K562 (cell line): ENCODE data around the gene EXD2. TPM values are rescaled to one million over a fixed set of nuclear protein-coding genes. Genes with fewer than 3 reads are reported as not detected.

Experiments used
- ATAC-seq: fragments of 200-7000 bp; cut with Tn5 transposase; 3 replicates; pipeline ENCODE4 v1.9.1; 2020; ENCODE audit warnings: moderate library complexity
- BruUV-seq: library from RNA; stranded (reverse); fragments of 400-500 nt; replicated peaks from 2 replicates; lab custom pipeline; 2021; lab: Mats Ljungman, UMichigan
- CTCF ChIA-PET: fragments of 300-600 bp; formaldehyde crosslinking; extraction: SDS; loops from one replicate; lab custom pipeline; 2021; ENCODE audit warnings: low intra/inter-chr PET ratio; lab: Yijun Ruan, JAX
- POLR2A ChIA-PET: fragments of 300-600, 350-650 bp; sonication (Branson Sonifier 250); formaldehyde crosslinking; extraction: SDS; loops from one replicate; lab custom pipeline; 2021; ENCODE audit warnings: antibody characterized with exemption, inconsistent platforms; lab: Yijun Ruan, JAX
- DNase-seq, 4 experiments: peaks; one replicate each; pipeline versions ENCODE4 v3.0.0 to v3.0.0-alpha.2; 2011 to 2018; ENCODE audit warnings: low spot score in 3 of 4, mixed read lengths in 3 of 4; ENCODE audit errors: extremely low read depth in 1 of 4
- FAIRE-seq: peaks from 2 replicates; lab custom pipeline; 2011; peaks lifted over from hg19 to GRCh38; lab: Jason Lieb, UNC
- H2AFZ ChIP-seq: 2 replicates; pipeline ENCODE4 v1.6.0; 2011; ENCODE audit warnings: low read depth, low read length, control low read depth, inconsistent platforms
- H3K27ac ChIP-seq: fragments of 200-600 bp; 3 replicates; pipeline ENCODE4 v1.8.0; 2011; ENCODE audit warnings: low read depth, mild to moderate bottlenecking, control low read depth, inconsistent platforms, low read length, moderate library complexity, mixed read lengths; ENCODE audit errors: extremely low read depth
- H3K27me3 ChIP-seq, 2 experiments: fragments of 300-600 bp in 1 of 2; 2 replicates in 1 of 2; 3 replicates in 1 of 2; pipeline versions ENCODE4 v1.6.0 to v1.8.0; 2011; ENCODE audit warnings: inconsistent platforms in 2 of 2, low read length in 2 of 2, mild to moderate bottlenecking in 1 of 2, mixed read lengths in 1 of 2, moderate library complexity in 1 of 2; ENCODE audit not compliant: control insufficient read depth in 2 of 2, insufficient read depth in 2 of 2
- H3K36me3 ChIP-seq: fragments of 300-600 bp; 3 replicates; pipeline ENCODE4 v1.8.0; 2011; ENCODE audit warnings: mild to moderate bottlenecking, low read length, inconsistent platforms; ENCODE audit not compliant: control insufficient read depth, insufficient read depth
- H3K4me1 ChIP-seq, 2 experiments: fragments of 200-600 bp in 1 of 2; replicated peaks in 1 of 2; 2 replicates in 1 of 2; 3 replicates in 1 of 2; pipeline versions ENCODE4 v1.5.1 to v1.8.0; 2011; ENCODE audit warnings: inconsistent platforms in 2 of 2, low read length in 2 of 2, mild to moderate bottlenecking in 1 of 2, mixed read lengths in 1 of 2, moderate library complexity in 1 of 2; ENCODE audit not compliant: control insufficient read depth in 2 of 2, insufficient read depth in 2 of 2
- H3K4me2 ChIP-seq: 2 replicates; pipeline ENCODE4 v1.6.1; 2011; ENCODE audit warnings: low read length, control low read depth, inconsistent platforms, mixed read lengths; ENCODE audit not compliant: insufficient read depth
- H3K4me3 ChIP-seq: fragments of 200-600 bp; sonication (generic), shearing (Covaris generic); 2 replicates; pipeline ENCODE4 v1.5.1; 2016; ENCODE audit warnings: control low read depth, inconsistent platforms
- H3K79me2 ChIP-seq: fragments of 200-600 bp; 3 replicates; pipeline ENCODE4 v1.8.0; 2011; ENCODE audit warnings: low read length, inconsistent platforms; ENCODE audit not compliant: control insufficient read depth, insufficient read depth
- H3K9ac ChIP-seq, 2 experiments: 2 replicates each; pipeline versions ENCODE4 v1.6.0 to v1.6.1; 2011; ENCODE audit warnings: low read depth in 2 of 2, low read length in 2 of 2, control low read depth in 1 of 2, inconsistent platforms in 1 of 2, mild to moderate bottlenecking in 1 of 2, mixed read lengths in 1 of 2; ENCODE audit not compliant: insufficient read depth in 1 of 2
- H3K9me1 ChIP-seq: one replicate; pipeline ENCODE4 v1.6.0; 2011; ENCODE audit warnings: inconsistent platforms, mild to moderate bottlenecking, low read length, moderate library complexity; ENCODE audit not compliant: control insufficient read depth, insufficient read depth
- H3K9me3 ChIP-seq: replicated peaks from 2 replicates; pipeline ENCODE4 v1.5.1; 2011; ENCODE audit warnings: low read depth, low read length, inconsistent platforms; ENCODE audit not compliant: control insufficient read depth, insufficient read depth
- H4K20me1 ChIP-seq: replicated peaks from 2 replicates; pipeline ENCODE4 v1.6.1; 2011; ENCODE audit warnings: low read length, inconsistent platforms, mixed read lengths; ENCODE audit not compliant: control insufficient read depth, insufficient read depth
- ZNF3 ChIP-seq: fragments of 250-450 bp; sonication (Bioruptor Pico); IDR thresholded peaks from 2 replicates; pipeline ENCODE4 v1.5.0; 2021; ENCODE audit warnings: mild to moderate bottlenecking, moderate library complexity
- WGBS: fragments of 100-300 bp; shearing (Covaris generic); methylation state at CpG from one replicate; pipeline ENCODE4 v1.1.6; 2016; ENCODE audit warnings: low coverage, mixed read lengths; ENCODE audit not compliant: insufficient coverage; ENCODE audit errors: missing lambda C conversion rate; 5-methylcytosine and 5-hydroxymethylcytosine counted together
- in situ Hi-C: fragments of 300-500 bp; cut with MboI; formaldehyde crosslinking; loops from 4 replicates; pipeline ENCODE4 v1.15.0; 2018; ENCODE audit warnings: inconsistent platforms, mixed read lengths
- intact Hi-C: fragments of 100-400 bp; cut with micrococcal nuclease; formaldehyde crosslinking; loops from 2 replicates; pipeline ENCODE4 v1.14.2; 2022
- polyA plus RNA-seq, 8 experiments: library from polyadenylated mRNA; depleted of rRNA in 4 of 8; stranded (reverse) in 5 of 8; unstranded in 3 of 8; fragments of >200 nt; fragmentation: Nextera tagmentation in 2 of 8; fragmentation: Illumina TruSeq in 1 of 8; extraction: Ambion mirVana in 2 of 8; extraction: Trizol in 1 of 8; gene quantifications; 2 replicates each; pipeline versions ENCODE4 v1.2.1 to v1.2.3, GENCODE V29; 2011 to 2014; ENCODE audit warnings: inconsistent platforms in 1 of 8, missing spikeins in 1 of 8
- total RNA-seq, 7 experiments: library from RNA; depleted of rRNA in 6 of 7; stranded (reverse); fragments of >200 nt in 6 of 7; fragmentation: Illumina TruSeq in 2 of 7; extraction: Trizol in 2 of 7; gene quantifications; 2 replicates each; pipeline versions ENCODE4 v1.2.1 to v1.2.3, GENCODE V29; 2011 to 2021; ENCODE audit warnings: low replicate concordance in 1 of 7
- TF ChIP-seq, protein P1 (sequence below): fragments of 250-450 bp; sonication (Bioruptor Pico); IDR thresholded peaks from 2 replicates; pipeline ENCODE4 v1.5.1; 2021; ENCODE audit warnings: mild to moderate bottlenecking

Gene EXD2
- total and polyA plus RNA-seq, 9 of the 15 experiments (the other 6 are each of a cell fraction or from before 2014, with no cell fraction given) = 1.6 to 7.5 (median 3.7) TPM

DNA sequence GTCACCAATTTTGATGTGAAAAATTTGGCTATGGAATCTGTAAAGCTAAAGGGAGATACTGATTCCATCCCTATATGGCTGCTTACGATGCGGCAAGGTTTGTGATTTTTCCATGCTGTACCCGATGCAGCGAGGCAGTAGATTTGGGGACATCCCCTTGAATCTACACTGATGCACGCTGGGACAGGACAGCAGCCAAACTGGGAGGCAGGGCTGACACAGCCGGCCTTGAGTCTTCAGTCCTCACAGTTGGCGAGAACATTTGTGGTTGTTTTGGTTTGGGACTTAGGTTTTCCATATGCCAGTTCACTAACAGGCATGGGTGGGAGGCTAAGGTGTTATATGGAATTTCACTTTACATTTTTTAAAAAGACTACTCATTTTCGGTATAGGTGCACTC, 72.5 kb downstream of the EXD2 start:
- no peak for TF ChIP-seq ZNF3 (CRISPR knock-in tag)
- TF ChIP-seq, protein P1, sequence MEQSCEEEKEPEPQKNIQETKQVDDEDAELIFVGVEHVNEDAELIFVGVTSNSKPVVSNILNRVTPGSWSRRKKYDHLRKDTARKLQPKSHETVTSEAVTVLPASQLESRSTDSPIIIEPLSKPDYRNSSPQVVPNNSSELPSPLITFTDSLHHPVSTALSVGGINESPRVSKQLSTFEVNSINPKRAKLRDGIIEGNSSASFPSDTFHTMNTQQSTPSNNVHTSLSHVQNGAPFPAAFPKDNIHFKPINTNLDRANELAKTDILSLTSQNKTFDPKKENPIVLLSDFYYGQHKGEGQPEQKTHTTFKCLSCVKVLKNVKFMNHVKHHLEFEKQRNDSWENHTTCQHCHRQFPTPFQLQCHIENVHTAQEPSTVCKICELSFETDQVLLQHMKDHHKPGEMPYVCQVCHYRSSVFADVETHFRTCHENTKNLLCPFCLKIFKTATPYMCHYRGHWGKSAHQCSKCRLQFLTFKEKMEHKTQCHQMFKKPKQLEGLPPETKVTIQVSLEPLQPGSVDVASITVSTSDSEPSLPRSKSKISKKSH (CRISPR knock-in tag) = no peak
- peaks cover 13 to 69% of the 10 kb centered on the region in 2 experiments; a peak in 4 of 5 replicates for H3K27me3 ChIP-seq
- no peak overlapping the region for H3K9ac ChIP-seq
- POLR2A ChIA-PET = no interaction called here
- DNase-seq (no peak), ATAC-seq (no peak), FAIRE-seq (no peak)
- no peak overlapping the region for H3K4me2 ChIP-seq
- peaks cover 0 to 23% of the 10 kb centered on the region in 2 experiments; a peak in 2 of 5 replicates for H3K4me1 ChIP-seq
- CTCF ChIA-PET = no interaction called here
- whole genome bisulfite sequencing = 7% methylated on average over 8 of the region's 8 CpGs
- intact Hi-C loops (no loop called here), in situ Hi-C loops (loop anchor here (25.0 kb wide), 1 partner anchor 199 kb away; no protein-coding TSS in a partner anchor)
- H3K9me1 ChIP-seq = no peaks in the 10 kb centered on the region
- no peaks in the 10 kb centered on the region for H3K36me3 ChIP-seq
- no peaks in the 10 kb centered on the region for H3K79me2 ChIP-seq
- H4K20me1 ChIP-seq = no peaks in the 10 kb centered on the region
- no peak overlapping the region for H2AFZ ChIP-seq
- no peak overlapping the region for H3K27ac ChIP-seq
- no TSS peak for BruUV-seq
- no peak overlapping the region for H3K4me3 ChIP-seq
- H3K9me3 ChIP-seq = no peaks in the 10 kb centered on the region
